ENCODE measurements around the gene ENTPD8.

The ENTPD8 gene

DNA sequence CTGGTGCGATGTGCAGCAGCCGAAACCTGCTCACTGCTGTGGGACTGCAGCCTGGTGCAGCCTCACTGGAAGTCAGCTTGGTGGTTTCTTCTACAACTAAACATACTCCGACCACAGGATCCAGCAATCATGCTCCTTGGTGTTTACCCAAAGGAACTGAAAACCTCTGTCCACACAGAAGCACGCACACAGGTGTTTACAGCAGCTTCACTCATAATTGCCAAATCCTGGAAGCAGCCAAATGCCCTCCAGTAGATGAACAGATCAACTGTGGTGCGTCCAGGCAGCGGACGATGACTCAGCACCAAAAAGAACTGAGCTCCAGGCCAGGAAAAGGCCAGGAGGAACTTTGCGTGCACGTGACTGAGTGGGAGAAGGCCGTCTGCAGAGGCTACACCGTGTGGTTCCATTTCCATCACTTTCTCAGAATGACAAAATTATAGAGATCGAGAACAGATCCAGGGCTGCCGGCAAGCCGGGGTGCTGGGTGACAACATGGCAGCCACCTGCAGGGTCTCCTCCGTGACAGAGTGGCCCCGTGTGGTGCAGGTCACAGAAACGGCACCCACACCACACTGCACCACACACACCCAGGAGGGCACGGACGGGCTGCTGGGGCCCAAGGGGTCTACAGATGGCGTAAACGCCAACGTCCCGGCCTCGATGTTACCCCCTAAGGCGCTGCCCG lies 41.1 kb upstream of the ENTPD8 start:
- TF ChIP-seq REST (IDR thresholded peaks at IDR 0.05; ENCODE audit: insufficient replicate concordance, low read depth): no peak
- peak; percentile 82 for TF ChIP-seq POLR2AphosphoS5 (IDR thresholded peaks at IDR 0.05; ENCODE audit: low read depth)
- DNase-seq (ENCODE audit: low read depth in 1 of 2, low spot score in 1 of 2): peak; percentile 90
- peak overlapping the region; percentile 58 for H3K27ac ChIP-seq (replicated peaks)
- H3K27me3 ChIP-seq (ENCODE audit: insufficient read depth, poor library complexity, severe bottlenecking): no peaks in the 10 kb centered on the region
- H3K4me3 ChIP-seq (replicated peaks; ENCODE audit: insufficient read depth, low read length): no peak overlapping the region

- H3K27ac ChIP-seq (replicated peaks): peak overlapping the region; percentile 58
- no peaks in the 10 kb centered on the region for H3K27me3 ChIP-seq (ENCODE audit: insufficient read depth, poor library complexity, severe bottlenecking)
- no peak overlapping the region for H3K4me3 ChIP-seq (replicated peaks; ENCODE audit: insufficient read depth, low read length)
- TF ChIP-seq REST (IDR thresholded peaks at IDR 0.05; ENCODE audit: insufficient replicate concordance, low read depth) (no peak), SPI1 (IDR thresholded peaks at IDR 0.05; ENCODE audit: borderline replicate concordance, low read depth) (no peak), GABPA (IDR thresholded peaks at IDR 0.05; ENCODE audit: low read depth) (no peak), POLR2AphosphoS5 (IDR thresholded peaks at IDR 0.05; ENCODE audit: low read depth) (no peak)
- TF ChIP-seq, protein P1, sequence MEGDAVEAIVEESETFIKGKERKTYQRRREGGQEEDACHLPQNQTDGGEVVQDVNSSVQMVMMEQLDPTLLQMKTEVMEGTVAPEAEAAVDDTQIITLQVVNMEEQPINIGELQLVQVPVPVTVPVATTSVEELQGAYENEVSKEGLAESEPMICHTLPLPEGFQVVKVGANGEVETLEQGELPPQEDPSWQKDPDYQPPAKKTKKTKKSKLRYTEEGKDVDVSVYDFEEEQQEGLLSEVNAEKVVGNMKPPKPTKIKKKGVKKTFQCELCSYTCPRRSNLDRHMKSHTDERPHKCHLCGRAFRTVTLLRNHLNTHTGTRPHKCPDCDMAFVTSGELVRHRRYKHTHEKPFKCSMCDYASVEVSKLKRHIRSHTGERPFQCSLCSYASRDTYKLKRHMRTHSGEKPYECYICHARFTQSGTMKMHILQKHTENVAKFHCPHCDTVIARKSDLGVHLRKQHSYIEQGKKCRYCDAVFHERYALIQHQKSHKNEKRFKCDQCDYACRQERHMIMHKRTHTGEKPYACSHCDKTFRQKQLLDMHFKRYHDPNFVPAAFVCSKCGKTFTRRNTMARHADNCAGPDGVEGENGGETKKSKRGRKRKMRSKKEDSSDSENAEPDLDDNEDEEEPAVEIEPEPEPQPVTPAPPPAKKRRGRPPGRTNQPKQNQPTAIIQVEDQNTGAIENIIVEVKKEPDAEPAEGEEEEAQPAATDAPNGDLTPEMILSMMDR (IDR thresholded peaks at IDR 0.05; ENCODE audit: insufficient read depth, low read length): no peak
- no peak for DNase-seq (ENCODE audit: low read depth in 1 of 2, low spot score in 1 of 2)
Measured at GRCh38 chr9:137480686-137481683, 39.8 kb upstream of the ENTPD8 start.

- DNase-seq (ENCODE audit: low read depth in 1 of 2, low spot score in 1 of 2): no peak
- H3K4me3 ChIP-seq (replicated peaks; ENCODE audit: insufficient read depth, low read length): no peak overlapping the region
- TF ChIP-seq SPI1 (IDR thresholded peaks at IDR 0.05; ENCODE audit: borderline replicate concordance, low read depth) (no peak), GABPA (IDR thresholded peaks at IDR 0.05; ENCODE audit: low read depth) (no peak), REST (IDR thresholded peaks at IDR 0.05; ENCODE audit: insufficient replicate concordance, low read depth) (no peak), POLR2AphosphoS5 (IDR thresholded peaks at IDR 0.05; ENCODE audit: low read depth) (no peak)
- TF ChIP-seq, protein P1 (IDR thresholded peaks at IDR 0.05; ENCODE audit: insufficient read depth, low read length): no peak
- H3K27me3 ChIP-seq (ENCODE audit: insufficient read depth, poor library complexity, severe bottlenecking): no peaks in the 10 kb centered on the region
- H3K27ac ChIP-seq (replicated peaks): no peak overlapping the region
Measured at GRCh38 chr9:137479892-137480685, 38.9 kb upstream of the ENTPD8 start.
